Loucy (cell line): Measurements from ENCODE around the gene CDC26.

Source experiments
- H2AFZ ChIP-seq: fragments of 200-600 bp; sonication (generic); 2 replicates; pipeline ENCODE4 v1.6.0; 2016; ENCODE audit warnings: antibody characterized with exemption, mild to moderate bottlenecking, low read length, moderate library complexity
- H3F3A ChIP-seq: fragments of 200-600 bp; 2 replicates; pipeline ENCODE4 v1.6.0; 2016; ENCODE audit warnings: antibody characterized with exemption, low read depth, mild to moderate bottlenecking
- H3K27me3 ChIP-seq: fragments of 200-600 bp; sonication (generic); 2 replicates; pipeline ENCODE4 v1.6.1; 2014; ENCODE audit warnings: low read length, mild to moderate bottlenecking; ENCODE audit not compliant: insufficient read depth, poor library complexity, severe bottlenecking
- H3K36me3 ChIP-seq: fragments of 200-600 bp; sonication (generic); 2 replicates; pipeline ENCODE4 v1.6.1; 2016; ENCODE audit warnings: low read length; ENCODE audit not compliant: insufficient read depth
- H3K4me1 ChIP-seq: fragments of 200-600 bp; sonication (generic); 2 replicates; pipeline ENCODE4 v1.5.1; 2014; ENCODE audit warnings: low read length, mild to moderate bottlenecking; ENCODE audit not compliant: insufficient read depth, poor library complexity, severe bottlenecking
- H3K4me2 ChIP-seq: fragments of 200-600 bp; sonication (generic); 2 replicates; pipeline ENCODE4 v1.6.0; 2014; ENCODE audit warnings: antibody characterized with exemption, low read length, low read depth, mild to moderate bottlenecking; ENCODE audit not compliant: poor library complexity, severe bottlenecking
- H3K4me3 ChIP-seq: fragments of 200-600 bp; sonication (generic); 2 replicates; pipeline ENCODE4 v1.5.1; 2014; ENCODE audit warnings: low read length, mild to moderate bottlenecking, mixed read lengths; ENCODE audit not compliant: poor library complexity, severe bottlenecking
- H3K79me2 ChIP-seq: fragments of 200-600 bp; sonication (generic); 2 replicates; pipeline ENCODE4 v1.6.1; 2014; ENCODE audit warnings: low read length; ENCODE audit not compliant: insufficient read depth
- H3K9ac ChIP-seq: fragments of 200-600 bp; sonication (generic); 2 replicates; pipeline ENCODE4 v1.6.0; 2014; ENCODE audit warnings: mild to moderate bottlenecking, low read depth, low read length, moderate library complexity; ENCODE audit not compliant: poor library complexity, severe bottlenecking
- H3K9me2 ChIP-seq: fragments of 200-600 bp; sonication (generic); replicated peaks from 2 replicates; pipeline ENCODE4 v1.6.1; 2016; ENCODE audit warnings: low read depth, low read length, mixed read lengths
- H3K9me3 ChIP-seq: fragments of 200-600 bp; sonication (generic); 2 replicates; pipeline ENCODE4 v1.6.1; 2014; ENCODE audit warnings: mild to moderate bottlenecking, antibody characterized with exemption, low read length, low read depth; ENCODE audit not compliant: insufficient read depth
- H4K20me1 ChIP-seq: fragments of 200-600 bp; sonication (generic); 2 replicates; pipeline ENCODE4 v1.6.0; 2014; ENCODE audit warnings: antibody characterized with exemption, low read length, mild to moderate bottlenecking; ENCODE audit not compliant: insufficient read depth, poor library complexity, severe bottlenecking
- EZH2phosphoT487 ChIP-seq: fragments of 200-600 bp; IDR thresholded peaks from 2 replicates; pipeline ENCODE4 v1.6.1; 2018; ENCODE audit warnings: antibody characterized with exemption, mild to moderate bottlenecking, moderate library complexity, borderline replicate concordance
- TF ChIP-seq, protein P1 (sequence below): fragments of 200-600 bp; sonication (generic); conservative IDR thresholded peaks from 2 replicates; pipeline ENCODE4 v1.5.1; 2014; ENCODE audit warnings: mild to moderate bottlenecking, antibody characterized with exemption, low read length

CDC26 gene

DNA sequence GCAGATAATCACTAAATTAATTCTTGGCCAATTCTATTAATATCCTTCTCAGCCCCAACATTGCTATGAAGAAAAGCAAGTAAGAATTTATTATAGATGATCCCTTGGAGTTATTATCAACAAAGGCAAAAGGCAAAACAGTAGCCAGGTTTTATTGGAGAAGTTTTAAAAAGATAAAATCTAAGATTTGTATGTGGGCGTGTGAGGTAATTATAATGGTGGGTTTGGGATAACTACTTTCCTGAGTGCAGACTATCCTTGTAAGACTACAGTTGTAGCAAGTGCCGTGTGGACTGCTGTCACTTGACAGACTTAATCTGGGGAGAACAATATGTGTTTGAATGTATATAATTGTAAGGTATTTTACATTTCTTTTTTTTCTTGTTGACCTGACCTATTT lies 30.8 kb downstream of the CDC26 start:
- H4K20me1 ChIP-seq = no peaks in the 10 kb centered on the region
- H2AFZ ChIP-seq = no peak overlapping the region
- no peaks in the 10 kb centered on the region for H3K36me3 ChIP-seq
- no peak for TF ChIP-seq EZH2phosphoT487
- TF ChIP-seq, protein P1, sequence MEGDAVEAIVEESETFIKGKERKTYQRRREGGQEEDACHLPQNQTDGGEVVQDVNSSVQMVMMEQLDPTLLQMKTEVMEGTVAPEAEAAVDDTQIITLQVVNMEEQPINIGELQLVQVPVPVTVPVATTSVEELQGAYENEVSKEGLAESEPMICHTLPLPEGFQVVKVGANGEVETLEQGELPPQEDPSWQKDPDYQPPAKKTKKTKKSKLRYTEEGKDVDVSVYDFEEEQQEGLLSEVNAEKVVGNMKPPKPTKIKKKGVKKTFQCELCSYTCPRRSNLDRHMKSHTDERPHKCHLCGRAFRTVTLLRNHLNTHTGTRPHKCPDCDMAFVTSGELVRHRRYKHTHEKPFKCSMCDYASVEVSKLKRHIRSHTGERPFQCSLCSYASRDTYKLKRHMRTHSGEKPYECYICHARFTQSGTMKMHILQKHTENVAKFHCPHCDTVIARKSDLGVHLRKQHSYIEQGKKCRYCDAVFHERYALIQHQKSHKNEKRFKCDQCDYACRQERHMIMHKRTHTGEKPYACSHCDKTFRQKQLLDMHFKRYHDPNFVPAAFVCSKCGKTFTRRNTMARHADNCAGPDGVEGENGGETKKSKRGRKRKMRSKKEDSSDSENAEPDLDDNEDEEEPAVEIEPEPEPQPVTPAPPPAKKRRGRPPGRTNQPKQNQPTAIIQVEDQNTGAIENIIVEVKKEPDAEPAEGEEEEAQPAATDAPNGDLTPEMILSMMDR = no peak
- no peak overlapping the region for H3K9ac ChIP-seq
- H3K4me3 ChIP-seq = no peak overlapping the region
- H3K4me1 ChIP-seq = no peaks in the 10 kb centered on the region
- no peaks in the 10 kb centered on the region for H3K9me3 ChIP-seq
- no peaks in the 10 kb centered on the region for H3K27me3 ChIP-seq
- H3K9me2 ChIP-seq = no peaks in the 10 kb centered on the region
- no peak overlapping the region for H3K4me2 ChIP-seq
- no peaks in the 10 kb centered on the region for H3K79me2 ChIP-seq
- H3F3A ChIP-seq = no peaks in the 10 kb centered on the region

DNA sequence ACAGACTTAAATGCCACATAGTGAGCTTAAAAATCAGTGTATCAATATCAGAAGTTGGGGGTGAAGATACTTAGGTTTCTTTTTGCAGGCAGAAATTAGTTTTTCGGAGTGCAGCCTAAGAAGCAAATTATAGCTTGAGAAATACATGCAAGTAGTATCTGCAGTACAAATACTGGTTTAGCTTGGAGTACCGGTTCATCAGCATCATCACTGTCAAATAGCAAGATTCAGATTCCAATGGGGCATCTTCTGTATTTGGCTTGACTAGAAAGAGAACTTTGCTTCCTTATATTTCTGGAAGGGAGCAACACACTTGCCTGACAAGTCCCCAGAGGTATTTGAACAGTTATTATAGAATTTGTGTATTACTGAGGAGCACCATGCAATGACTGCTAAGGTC lies 34.2 kb downstream of the CDC26 start:
- no peaks in the 10 kb centered on the region for H4K20me1 ChIP-seq
- H3K9me3 ChIP-seq = no peaks in the 10 kb centered on the region
- TF ChIP-seq, protein P1 = no peak
- no peak for TF ChIP-seq EZH2phosphoT487
- no peak overlapping the region for H3K4me2 ChIP-seq
- H3K9ac ChIP-seq = no peak overlapping the region
- no peaks in the 10 kb centered on the region for H3K79me2 ChIP-seq
- H3K4me3 ChIP-seq = no peak overlapping the region
- no peaks in the 10 kb centered on the region for H3K27me3 ChIP-seq
- H2AFZ ChIP-seq = no peak overlapping the region
- no peaks in the 10 kb centered on the region for H3K36me3 ChIP-seq
- H3K4me1 ChIP-seq = no peaks in the 10 kb centered on the region
- no peaks in the 10 kb centered on the region for H3K9me2 ChIP-seq
- H3F3A ChIP-seq = no peaks in the 10 kb centered on the region

DNA sequence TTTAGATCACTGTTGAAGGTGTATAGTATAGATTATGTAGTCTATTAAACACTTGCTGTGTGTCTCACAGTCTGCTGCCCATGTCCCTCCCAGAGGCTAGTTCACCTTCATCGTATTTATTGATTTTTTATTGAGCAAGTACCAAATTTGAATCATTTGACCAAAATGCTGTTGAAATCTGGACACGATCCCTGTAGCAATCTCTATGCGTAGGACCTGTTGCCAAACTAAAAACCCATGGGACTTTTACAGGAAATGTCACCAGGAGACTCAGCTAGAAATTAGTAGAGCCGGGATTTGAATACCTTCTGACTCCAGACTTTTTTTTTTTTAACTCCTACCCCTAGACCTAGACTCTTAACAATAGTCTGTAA lies 36.5 kb downstream of the CDC26 start:
- no peaks in the 10 kb centered on the region for H3K9me3 ChIP-seq
- no peak overlapping the region for H3K4me2 ChIP-seq
- H4K20me1 ChIP-seq = no peaks in the 10 kb centered on the region
- no peaks in the 10 kb centered on the region for H3K27me3 ChIP-seq
- no peak overlapping the region for H3K4me3 ChIP-seq
- no peak for TF ChIP-seq EZH2phosphoT487
- TF ChIP-seq, protein P1 = no peak
- no peaks in the 10 kb centered on the region for H3K36me3 ChIP-seq
- no peaks in the 10 kb centered on the region for H3K4me1 ChIP-seq
- no peaks in the 10 kb centered on the region for H3K79me2 ChIP-seq
- no peak overlapping the region for H2AFZ ChIP-seq
- H3K9me2 ChIP-seq = no peaks in the 10 kb centered on the region
- no peak overlapping the region for H3K9ac ChIP-seq
- H3F3A ChIP-seq = no peaks in the 10 kb centered on the region
